ENCODE data around the gene SPAG5.
A peak's percentile ranks its signal among the peaks of the same experiment; 100 is the strongest.

SPAG5 gene

GRCh38 chr17:28597606-28598383 lies 1.0 kb downstream of the SPAG5 start:
- Histone ChIP-seq H3K4me3 (peak overlapping the region; percentile 100), H3K9ac (ENCODE audit: insufficient read length) (peak overlapping the region; percentile 98), H3K9me3 (ENCODE audit: low read depth, low read length) (no peaks in the 10 kb centered on the region), H3K27ac (peak overlapping the region; percentile 82; the same call in 1 of the 2 replicates), H3K36me3 (ENCODE audit: insufficient read depth, low read length) (peaks cover 28% of the 10 kb centered on the region)
- no peak for TF ChIP-seq EZH2 (IDR thresholded peaks at IDR 0.05)
- TF ChIP-seq FOXP2 (optimal IDR thresholded peaks at IDR 0.05; ENCODE audit: control extremely low read depth, extremely low read length, insufficient read depth) = no peak
- TF ChIP-seq POLR2AphosphoS5 (IDR thresholded peaks at IDR 0.05; ENCODE audit: borderline replicate concordance, low read depth, low read length) = no peak
- no peak for DNase-seq (ENCODE audit: low read depth, low spot score)

- DNase-seq (ENCODE audit: low read depth, low spot score) = no peak
- no peak for TF ChIP-seq POLR2AphosphoS5 (IDR thresholded peaks at IDR 0.05; ENCODE audit: borderline replicate concordance, low read depth, low read length)
- TF ChIP-seq EZH2 (IDR thresholded peaks at IDR 0.05) = no peak
- no peak for TF ChIP-seq FOXP2 (optimal IDR thresholded peaks at IDR 0.05; ENCODE audit: control extremely low read depth, extremely low read length, insufficient read depth)
- H3K36me3 ChIP-seq (ENCODE audit: insufficient read depth, low read length) = peaks cover 73% of the 10 kb centered on the region
- no peaks in the 10 kb centered on the region for H3K9me3 ChIP-seq (ENCODE audit: low read depth, low read length)
- H3K9ac ChIP-seq (ENCODE audit: insufficient read length) = no peak overlapping the region
- no peak overlapping the region for H3K27ac ChIP-seq
- H3K4me3 ChIP-seq = no peak overlapping the region
Measured at GRCh38 chr17:28592260-28592659, 6.6 kb downstream of the SPAG5 start.

GRCh38 chr17:28585851-28586250 lies 13.0 kb downstream of the SPAG5 start:
- DNase-seq (ENCODE audit: low read depth, low spot score) = no peak
- Histone ChIP-seq H3K9me3 (ENCODE audit: low read depth, low read length) (no peaks in the 10 kb centered on the region), H3K36me3 (ENCODE audit: insufficient read depth, low read length) (peaks cover 89% of the 10 kb centered on the region), H3K27ac (no peak overlapping the region), H3K4me3 (no peak overlapping the region), H3K9ac (ENCODE audit: insufficient read length) (no peak overlapping the region)
- TF ChIP-seq FOXP2 (optimal IDR thresholded peaks at IDR 0.05; ENCODE audit: control extremely low read depth, extremely low read length, insufficient read depth) (no peak), POLR2AphosphoS5 (IDR thresholded peaks at IDR 0.05; ENCODE audit: borderline replicate concordance, low read depth, low read length) (no peak)

GRCh38 chr17:28584434-28584833 lies 14.4 kb downstream of the SPAG5 start:
- no peak overlapping the region for H3K4me3 ChIP-seq
- no peaks in the 10 kb centered on the region for H3K9me3 ChIP-seq (ENCODE audit: low read depth, low read length)
- peaks cover 92% of the 10 kb centered on the region for H3K36me3 ChIP-seq (ENCODE audit: insufficient read depth, low read length)
- DNase-seq (ENCODE audit: low read depth, low spot score) = no peak
- H3K9ac ChIP-seq (ENCODE audit: insufficient read length) = no peak overlapping the region
- TF ChIP-seq EZH2 (IDR thresholded peaks at IDR 0.05) = no peak
- TF ChIP-seq FOXP2 (optimal IDR thresholded peaks at IDR 0.05; ENCODE audit: control extremely low read depth, extremely low read length, insufficient read depth) = no peak
- TF ChIP-seq POLR2AphosphoS5 (IDR thresholded peaks at IDR 0.05; ENCODE audit: borderline replicate concordance, low read depth, low read length) = no peak
- H3K27ac ChIP-seq = no peak overlapping the region

GRCh38 chr17:28582513-28582912 lies 16.3 kb downstream of the SPAG5 start:
- H3K4me3 ChIP-seq = no peak overlapping the region
- TF ChIP-seq POLR2AphosphoS5 (IDR thresholded peaks at IDR 0.05; ENCODE audit: borderline replicate concordance, low read depth, low read length) (no peak), FOXP2 (optimal IDR thresholded peaks at IDR 0.05; ENCODE audit: control extremely low read depth, extremely low read length, insufficient read depth) (no peak), EZH2 (IDR thresholded peaks at IDR 0.05) (no peak)
- H3K27ac ChIP-seq = no peak overlapping the region
- H3K9ac ChIP-seq (ENCODE audit: insufficient read length) = no peak overlapping the region
- no peaks in the 10 kb centered on the region for H3K9me3 ChIP-seq (ENCODE audit: low read depth, low read length)
- DNase-seq (ENCODE audit: low read depth, low spot score) = no peak
- peaks cover 93% of the 10 kb centered on the region for H3K36me3 ChIP-seq (ENCODE audit: insufficient read depth, low read length)

- TF ChIP-seq FOXP2 (optimal IDR thresholded peaks at IDR 0.05; ENCODE audit: control extremely low read depth, extremely low read length, insufficient read depth) (no peak), EZH2 (IDR thresholded peaks at IDR 0.05) (no peak), POLR2AphosphoS5 (IDR thresholded peaks at IDR 0.05; ENCODE audit: borderline replicate concordance, low read depth, low read length) (no peak)
- H3K27ac ChIP-seq = no peak overlapping the region
- no peaks in the 10 kb centered on the region for H3K9me3 ChIP-seq (ENCODE audit: low read depth, low read length)
- peaks cover 86% of the 10 kb centered on the region for H3K36me3 ChIP-seq (ENCODE audit: insufficient read depth, low read length)
- DNase-seq (ENCODE audit: low read depth, low spot score) = no peak
- no peak overlapping the region for H3K9ac ChIP-seq (ENCODE audit: insufficient read length)
- no peak overlapping the region for H3K4me3 ChIP-seq
Measured at GRCh38 chr17:28580959-28581358, 17.9 kb downstream of the SPAG5 start.

- no peak for DNase-seq (ENCODE audit: low read depth, low spot score)
- no peak for TF ChIP-seq EZH2 (IDR thresholded peaks at IDR 0.05)
- no peak for TF ChIP-seq POLR2AphosphoS5 (IDR thresholded peaks at IDR 0.05; ENCODE audit: borderline replicate concordance, low read depth, low read length)
- TF ChIP-seq FOXP2 (optimal IDR thresholded peaks at IDR 0.05; ENCODE audit: control extremely low read depth, extremely low read length, insufficient read depth) = no peak
- peaks cover 72% of the 10 kb centered on the region for H3K36me3 ChIP-seq (ENCODE audit: insufficient read depth, low read length)
- no peak overlapping the region for H3K4me3 ChIP-seq
- H3K9me3 ChIP-seq (ENCODE audit: low read depth, low read length) = no peaks in the 10 kb centered on the region
- H3K27ac ChIP-seq = no peak overlapping the region
- no peak overlapping the region for H3K9ac ChIP-seq (ENCODE audit: insufficient read length)
Measured at GRCh38 chr17:28579526-28579925, 19.3 kb downstream of the SPAG5 start.

- DNase-seq (ENCODE audit: low read depth, low spot score) = no peak
- peaks cover 62% of the 10 kb centered on the region for H3K36me3 ChIP-seq (ENCODE audit: insufficient read depth, low read length)
- no peak overlapping the region for H3K27ac ChIP-seq
- no peak overlapping the region for H3K9ac ChIP-seq (ENCODE audit: insufficient read length)
- no peaks in the 10 kb centered on the region for H3K9me3 ChIP-seq (ENCODE audit: low read depth, low read length)
- no peak overlapping the region for H3K4me3 ChIP-seq
- no peak for TF ChIP-seq FOXP2 (optimal IDR thresholded peaks at IDR 0.05; ENCODE audit: control extremely low read depth, extremely low read length, insufficient read depth)
Measured at GRCh38 chr17:28578246-28579195, 20.3 kb downstream of the SPAG5 start.

All from SK-N-MC (cell line).